WTC11 (cell line): Measurements from ENCODE around the gene SPINT2.

ENCODE experiments used
- AFF4 ChIP-seq: sonication (generic); formaldehyde crosslinking; IDR thresholded peaks from 2 replicates; pipeline ENCODE4 v1.8.1; 2023; ENCODE audit warnings: mild to moderate bottlenecking, missing genetic modification reagents, borderline replicate concordance
- CTCF ChIP-seq: fragments of 200-600 bp; IDR thresholded peaks from 2 replicates; pipeline ENCODE4 v1.8.0; 2022; ENCODE audit warnings: antibody characterized with exemption
- KAT7 ChIP-seq: sonication (generic); formaldehyde crosslinking; IDR thresholded peaks from 2 replicates; pipeline ENCODE4 v1.8.1; 2023; ENCODE audit warnings: missing genetic modification reagents, mild to moderate bottlenecking, borderline replicate concordance
- MAX ChIP-seq: sonication (generic); formaldehyde crosslinking; IDR thresholded peaks from 2 replicates; pipeline ENCODE4 v1.8.0; 2022; ENCODE audit warnings: mild to moderate bottlenecking, missing genetic modification reagents
- MXD4 ChIP-seq: fragments of 250-450 bp; sonication (Bioruptor Pico); IDR thresholded peaks from 2 replicates; pipeline ENCODE4 v1.8.0; 2021; ENCODE audit warnings: mild to moderate bottlenecking, moderate library complexity, borderline replicate concordance
- SP1 ChIP-seq: sonication (generic); formaldehyde crosslinking; conservative IDR thresholded peaks from 2 replicates; pipeline ENCODE4 v1.8.1; 2022; ENCODE audit warnings: missing genetic modification reagents
- TP53 ChIP-seq: sonication (generic); formaldehyde crosslinking; IDR thresholded peaks from 2 replicates; pipeline ENCODE4 v1.8.1; 2023; ENCODE audit warnings: mild to moderate bottlenecking, missing genetic modification reagents

GRCh38 chr19:38233740-38234251 is 30.6 kb upstream of the SPINT2 start:
- TF ChIP-seq SP1 (CRISPR knock-in tag) (no peak), MXD4 (CRISPR knock-in tag) (no peak), TP53 (CRISPR knock-in tag) (no peak), MAX (no peak), KAT7 (CRISPR knock-in tag) (no peak), AFF4 (CRISPR knock-in tag) (no peak), CTCF (peak; percentile 89)
